Nephron (organoid): ENCODE data around the gene NLGN4X.

Experiments used
- H3K27ac Mint-ChIP-seq, 3 experiments: 2 replicates each; pipeline ENCODE4 v1.8.0; 2020; ENCODE audit warnings: mixed read lengths in 3 of 3, mild to moderate bottlenecking in 2 of 3, moderate library complexity in 1 of 3
- H3K27me3 Mint-ChIP-seq: 2 replicates; pipeline ENCODE4 v1.8.0; 2021; ENCODE audit warnings: low read depth, mild to moderate bottlenecking, moderate library complexity, mixed read lengths
- H3K36me3 Mint-ChIP-seq: 2 replicates; pipeline ENCODE4 v1.8.0; 2020; ENCODE audit warnings: low read depth, mixed read lengths
- H3K4me1 Mint-ChIP-seq: 2 replicates; pipeline ENCODE4 v1.8.0; 2020; ENCODE audit warnings: mixed read lengths
- H3K4me3 Mint-ChIP-seq, 3 experiments: 2 replicates each; pipeline ENCODE4 v1.8.0; 2020; ENCODE audit warnings: mild to moderate bottlenecking in 3 of 3, mixed read lengths in 3 of 3, moderate library complexity in 2 of 3
- H3K9me3 Mint-ChIP-seq: 2 replicates; pipeline ENCODE4 v1.8.0; 2020; ENCODE audit warnings: mixed read lengths
- CTCF ChIP-seq, 3 experiments: fragments of 200-600 bp; sonication (generic); IDR thresholded peaks; one replicate each; pipeline ENCODE4 v1.5.0; 2021; ENCODE audit warnings: antibody characterized with exemption in 3 of 3; ENCODE audit not compliant: unreplicated experiment in 3 of 3

NLGN4X gene

DNA sequence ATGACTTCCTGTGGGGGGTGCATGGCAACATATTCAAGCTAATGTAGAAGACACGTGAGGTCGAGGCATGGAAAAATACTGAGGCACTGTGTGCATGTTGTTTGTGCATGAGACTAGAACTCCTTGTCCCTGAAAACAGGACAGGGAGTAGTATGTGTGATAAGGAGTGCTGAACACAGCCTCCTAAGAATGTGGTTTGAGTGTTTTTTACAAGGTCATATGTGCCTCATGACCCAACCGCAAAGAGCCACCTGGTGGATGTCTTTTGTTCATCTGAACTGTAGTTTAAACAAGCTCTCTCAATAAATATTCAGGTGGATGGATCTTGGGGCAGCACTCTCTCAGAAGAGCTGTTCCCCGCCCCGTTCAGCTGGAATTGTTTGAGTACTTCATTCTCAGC is 226.6 kb downstream of the NLGN4X start:
- no peaks in the 10 kb centered on the region for H3K4me1 Mint-ChIP-seq
- H3K27me3 Mint-ChIP-seq, result no peaks in the 10 kb centered on the region
- H3K36me3 Mint-ChIP-seq, result no peaks in the 10 kb centered on the region
- no peak for TF ChIP-seq CTCF (IDR thresholded peaks at IDR 0.05; ENCODE audit: unreplicated experiment in 3 of 3)
- no peak overlapping the region for H3K4me3 Mint-ChIP-seq
- H3K27ac Mint-ChIP-seq, result no peak overlapping the region
- no peaks in the 10 kb centered on the region for H3K9me3 Mint-ChIP-seq

DNA sequence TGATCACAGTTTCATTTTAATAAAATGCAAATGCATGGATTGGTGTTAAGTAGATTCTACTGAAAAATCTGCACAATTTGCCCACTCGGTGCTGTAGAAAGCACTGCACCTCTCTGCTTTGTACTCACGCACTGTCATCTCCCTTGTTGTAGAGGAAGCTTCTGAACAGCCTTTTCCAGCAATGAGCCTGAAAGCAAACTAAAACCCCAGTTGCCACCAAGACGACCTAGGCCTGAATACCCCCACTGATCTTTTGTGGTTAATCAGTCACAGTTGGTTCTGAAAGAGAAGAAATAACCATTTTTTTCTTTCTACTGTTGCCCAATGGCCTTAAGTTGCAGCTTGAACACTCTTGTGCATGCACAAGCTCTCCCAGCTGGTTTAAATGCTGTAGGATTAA is 229.8 kb downstream of the NLGN4X start:
- Mint-ChIP-seq H3K4me1 (no peaks in the 10 kb centered on the region), H3K4me3 (no peak overlapping the region), H3K9me3 (no peaks in the 10 kb centered on the region), H3K36me3 (no peaks in the 10 kb centered on the region), H3K27ac (peak overlapping the region in 1 of 3 experiments; percentile 41), H3K27me3 (no peaks in the 10 kb centered on the region)
- TF ChIP-seq CTCF (IDR thresholded peaks at IDR 0.05; ENCODE audit: unreplicated experiment in 3 of 3), result no peak

DNA sequence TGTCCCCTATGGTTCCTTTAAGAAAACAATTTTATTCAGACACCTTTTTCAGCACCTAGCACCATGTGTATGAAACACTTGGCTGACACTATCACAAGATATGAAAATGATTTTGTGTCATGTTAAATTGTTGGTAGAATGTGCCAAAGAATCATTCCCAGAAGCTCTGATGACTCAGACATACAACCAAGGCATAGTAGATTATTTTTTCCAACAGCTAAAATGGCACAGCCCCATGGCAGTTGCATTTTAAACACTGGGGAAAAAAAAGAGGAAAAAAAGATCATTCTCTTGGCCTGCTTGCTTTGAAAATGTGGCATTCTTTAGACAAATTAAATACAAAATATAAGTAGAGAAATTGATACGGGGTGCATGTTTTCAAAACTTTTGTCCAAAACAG is 230.2 kb downstream of the NLGN4X start:
- no peak for TF ChIP-seq CTCF (IDR thresholded peaks at IDR 0.05; ENCODE audit: unreplicated experiment in 3 of 3)
- Mint-ChIP-seq H3K36me3 (no peaks in the 10 kb centered on the region), H3K27me3 (no peaks in the 10 kb centered on the region), H3K4me3 (no peak overlapping the region), H3K27ac (no peak overlapping the region), H3K9me3 (no peaks in the 10 kb centered on the region), H3K4me1 (no peaks in the 10 kb centered on the region)

GRCh38 chrX:5991393-5991792 is 237.3 kb downstream of the NLGN4X start:
- H3K9me3 Mint-ChIP-seq, result no peaks in the 10 kb centered on the region
- H3K36me3 Mint-ChIP-seq, result no peaks in the 10 kb centered on the region
- no peak overlapping the region for H3K27ac Mint-ChIP-seq
- no peak for TF ChIP-seq CTCF (IDR thresholded peaks at IDR 0.05; ENCODE audit: unreplicated experiment in 3 of 3)
- no peaks in the 10 kb centered on the region for H3K4me1 Mint-ChIP-seq
- no peaks in the 10 kb centered on the region for H3K27me3 Mint-ChIP-seq
- no peak overlapping the region for H3K4me3 Mint-ChIP-seq

DNA sequence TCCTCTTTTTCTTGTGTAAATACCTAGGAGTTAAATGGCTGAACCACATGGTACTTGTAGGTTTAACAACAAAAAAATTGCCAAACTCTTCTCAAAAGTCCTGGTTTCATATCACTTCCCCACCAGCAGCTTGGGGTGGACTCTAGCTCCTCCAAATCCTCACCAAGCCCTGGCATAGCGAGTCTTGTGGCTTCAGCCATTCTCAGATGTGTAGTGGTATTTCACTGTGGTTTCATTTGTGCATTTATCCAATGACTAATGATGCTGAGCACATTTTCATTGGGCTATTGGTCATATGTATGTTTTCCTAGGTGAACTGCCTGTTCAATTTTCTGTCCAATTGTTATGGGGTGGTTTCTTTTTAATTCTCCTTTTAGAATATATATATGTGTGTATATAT is 249.3 kb downstream of the NLGN4X start:
- H3K36me3 Mint-ChIP-seq, result peaks cover 4% of the 10 kb centered on the region
- peaks cover 3% of the 10 kb centered on the region for H3K27me3 Mint-ChIP-seq
- peaks cover 12% of the 10 kb centered on the region for H3K4me1 Mint-ChIP-seq
- no peak overlapping the region for H3K4me3 Mint-ChIP-seq
- H3K27ac Mint-ChIP-seq, result no peak overlapping the region
- TF ChIP-seq CTCF (IDR thresholded peaks at IDR 0.05; ENCODE audit: unreplicated experiment in 3 of 3), result no peak
- H3K9me3 Mint-ChIP-seq, result peaks cover 11% of the 10 kb centered on the region

DNA sequence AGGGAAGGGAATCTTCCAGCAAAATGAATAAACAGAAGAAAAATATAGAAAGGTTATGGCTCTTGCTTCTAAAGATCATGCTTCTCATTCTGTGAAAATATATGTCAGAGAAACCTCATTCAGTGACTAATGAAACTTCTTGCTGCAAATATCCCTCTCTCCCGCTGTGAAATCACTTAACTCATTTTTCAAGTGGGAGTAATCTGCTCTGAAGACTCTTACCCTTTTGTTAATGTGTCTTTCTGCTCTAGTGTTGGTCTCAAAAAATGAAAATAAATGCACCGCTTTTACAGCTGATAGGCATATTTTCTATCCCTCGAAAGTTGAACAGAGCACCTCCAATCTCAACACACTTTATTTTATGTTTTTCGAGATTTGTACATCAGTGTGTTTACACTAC is 252.3 kb downstream of the NLGN4X start:
- H3K27ac Mint-ChIP-seq, result no peak overlapping the region
- no peaks in the 10 kb centered on the region for H3K36me3 Mint-ChIP-seq
- H3K27me3 Mint-ChIP-seq, result peaks cover 3% of the 10 kb centered on the region
- H3K4me3 Mint-ChIP-seq, result no peak overlapping the region
- TF ChIP-seq CTCF (IDR thresholded peaks at IDR 0.05; ENCODE audit: unreplicated experiment in 3 of 3), result no peak
- peaks cover 12% of the 10 kb centered on the region for H3K4me1 Mint-ChIP-seq
- no peaks in the 10 kb centered on the region for H3K9me3 Mint-ChIP-seq
